Left ventricle myocardium superior (tissue), 1 donor: ENCODE data around the gene GPRIN2. TPM values are rescaled to one million over a fixed set of nuclear protein-coding genes. Genes with fewer than 3 reads are reported as not detected.
A peak's percentile ranks its signal among the peaks of the same experiment; 100 is the strongest.

Source experiments
- ATAC-seq: fragments of 200-7000 bp; cut with Tn5 transposase; one replicate; pipeline ENCODE4 v1.9.1; 2020; ENCODE audit warnings: mild to moderate bottlenecking, moderate library complexity
- DNase-seq: peaks from one replicate; pipeline ENCODE4 v3.0.0-alpha.2; 2020
- intact Hi-C: fragments of 100-400 bp; cut with micrococcal nuclease; formaldehyde crosslinking; loops from one replicate; pipeline ENCODE4 v1.11.0; 2022
- total RNA-seq: library from RNA; stranded (reverse); fragmentation: NEBNext Ultra II Directional; extraction: Animal tissue kit (Norgen Biotek cat#: 25700); gene quantifications from one replicate; pipeline ENCODE4 v1.2.1, GENCODE V29; 2021
- donor health status: DM: no; HTN: yes; CAD: no; lungs with severe emphysema.

Gene GPRIN2
- total RNA-seq, 1 donor from 2014 or later, result not detected

DNA sequence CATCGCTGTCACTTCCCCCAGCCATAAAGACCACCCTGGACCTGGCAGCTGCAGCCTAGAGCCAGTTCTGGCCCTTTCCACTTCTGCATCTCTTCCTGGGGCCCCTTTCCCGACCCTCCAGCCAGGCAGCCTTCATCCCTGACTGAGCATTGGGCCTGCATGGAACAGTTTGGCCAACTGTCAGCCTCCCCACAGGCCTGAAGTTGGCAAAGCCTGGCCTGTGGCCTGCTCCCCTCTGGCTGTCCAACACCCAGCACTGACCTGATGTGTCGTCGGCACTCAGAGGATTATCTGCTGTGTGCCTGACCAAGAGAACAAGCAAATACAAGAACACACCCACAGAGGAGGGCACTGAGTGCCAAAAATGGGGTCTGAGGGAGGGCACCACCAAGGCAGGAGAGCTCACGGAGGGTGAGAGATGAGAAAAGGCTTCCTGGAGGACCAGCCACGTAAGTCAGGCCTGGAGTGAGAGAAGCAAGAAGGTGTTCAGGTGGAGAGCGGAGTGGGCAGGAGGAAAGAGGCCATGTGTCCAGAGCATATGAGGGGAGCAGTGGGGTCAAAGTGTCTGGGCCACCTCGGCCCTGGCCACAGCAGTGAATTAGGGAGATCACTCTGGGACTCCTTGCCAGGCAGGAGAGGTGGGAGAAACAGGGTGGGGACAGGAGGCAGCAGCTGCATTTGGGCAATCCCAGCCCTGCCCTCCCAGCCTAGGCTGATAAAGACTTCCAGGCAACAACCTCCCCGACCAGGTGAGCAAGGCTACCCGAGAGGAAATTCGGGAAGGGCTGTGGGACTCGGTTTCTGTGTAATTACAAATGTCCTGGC lies 4.5 kb downstream of the GPRIN2 start:
- DNase-seq (peak; percentile 22), ATAC-seq (no peak)
- intact Hi-C loops, result no loop called here

DNA sequence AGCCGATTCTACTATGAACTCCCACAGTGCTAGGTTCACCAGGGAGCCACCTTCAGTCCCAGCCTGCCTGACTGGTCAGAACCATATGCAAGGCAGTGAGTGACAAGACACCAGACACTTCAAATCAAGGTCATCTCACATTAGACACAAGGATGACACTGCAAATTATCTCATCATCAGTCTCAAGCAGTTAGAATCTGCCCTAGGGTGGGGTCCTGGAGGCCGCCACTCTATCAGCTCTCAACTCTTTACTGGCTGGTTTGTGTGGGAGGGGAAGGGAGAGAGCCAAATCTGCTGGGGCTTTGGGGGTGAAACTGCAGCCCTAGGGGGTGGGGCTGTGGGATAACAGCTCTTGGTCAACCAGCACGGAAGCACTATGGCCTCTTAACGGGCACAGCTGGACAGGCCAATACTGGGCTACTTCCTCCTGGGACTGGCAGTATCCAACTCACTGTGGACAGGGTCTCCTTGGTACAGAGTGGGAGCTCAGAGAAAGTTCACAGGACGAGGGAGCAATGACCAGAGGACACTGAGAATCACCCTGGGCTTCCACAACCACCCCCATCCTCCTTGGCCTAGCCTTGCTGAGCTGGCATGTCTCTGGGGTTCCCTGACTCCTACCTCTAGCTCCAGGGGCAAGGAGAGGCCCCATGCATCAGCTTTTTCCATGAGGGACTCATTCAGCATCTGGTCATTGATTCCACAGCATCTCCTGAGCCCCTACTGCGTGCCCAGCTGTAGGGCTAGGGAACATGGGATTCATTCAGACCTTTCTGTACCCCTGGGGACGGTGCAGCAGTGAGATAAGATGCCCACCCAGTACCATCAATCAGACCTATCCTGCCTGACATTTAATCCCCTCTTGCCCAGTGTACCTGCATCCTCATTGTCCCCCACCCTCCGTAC lies 5.4 kb downstream of the GPRIN2 start:
- ATAC-seq (no peak), DNase-seq (no peak)
- intact Hi-C loops, result no loop called here

DNA sequence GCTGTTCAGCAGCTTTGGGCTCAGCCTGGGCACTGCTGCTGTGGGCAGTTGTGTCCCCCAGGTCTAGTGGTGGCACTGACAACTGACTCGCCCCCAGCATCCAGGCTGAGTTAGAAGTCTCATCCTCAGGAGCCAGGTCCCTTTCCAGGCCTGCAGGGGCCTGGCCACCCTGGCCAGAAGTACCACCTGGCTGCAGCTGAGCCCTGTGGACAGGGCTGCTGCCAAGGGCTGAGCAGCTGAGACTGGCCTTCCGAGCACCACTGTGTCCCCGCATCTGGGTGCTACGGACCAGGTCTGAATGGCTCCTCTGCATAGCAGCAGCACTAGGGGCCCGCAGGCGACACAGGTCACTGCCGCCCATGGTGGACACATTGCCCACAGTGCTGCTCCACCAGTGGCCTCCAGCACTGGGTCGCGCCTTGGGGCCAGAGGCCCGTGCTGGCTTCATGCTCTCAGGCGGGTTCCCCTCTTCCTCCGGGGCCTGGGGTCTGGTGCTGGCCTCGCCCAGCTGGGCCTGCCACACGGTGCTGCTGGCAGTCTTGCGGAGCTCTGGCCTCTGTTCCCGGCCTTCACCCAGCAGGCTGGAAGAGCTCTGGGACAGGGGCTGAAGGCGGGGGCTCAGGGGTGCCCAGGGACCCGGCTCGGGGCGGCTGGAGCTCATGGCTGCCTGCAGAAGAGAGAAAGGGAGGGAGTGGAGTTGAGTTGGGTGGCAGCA lies 6.2 kb downstream of the GPRIN2 start:
- intact Hi-C loops, result no loop called here
- no peak for ATAC-seq
- peak; percentile 31 for DNase-seq

DNA sequence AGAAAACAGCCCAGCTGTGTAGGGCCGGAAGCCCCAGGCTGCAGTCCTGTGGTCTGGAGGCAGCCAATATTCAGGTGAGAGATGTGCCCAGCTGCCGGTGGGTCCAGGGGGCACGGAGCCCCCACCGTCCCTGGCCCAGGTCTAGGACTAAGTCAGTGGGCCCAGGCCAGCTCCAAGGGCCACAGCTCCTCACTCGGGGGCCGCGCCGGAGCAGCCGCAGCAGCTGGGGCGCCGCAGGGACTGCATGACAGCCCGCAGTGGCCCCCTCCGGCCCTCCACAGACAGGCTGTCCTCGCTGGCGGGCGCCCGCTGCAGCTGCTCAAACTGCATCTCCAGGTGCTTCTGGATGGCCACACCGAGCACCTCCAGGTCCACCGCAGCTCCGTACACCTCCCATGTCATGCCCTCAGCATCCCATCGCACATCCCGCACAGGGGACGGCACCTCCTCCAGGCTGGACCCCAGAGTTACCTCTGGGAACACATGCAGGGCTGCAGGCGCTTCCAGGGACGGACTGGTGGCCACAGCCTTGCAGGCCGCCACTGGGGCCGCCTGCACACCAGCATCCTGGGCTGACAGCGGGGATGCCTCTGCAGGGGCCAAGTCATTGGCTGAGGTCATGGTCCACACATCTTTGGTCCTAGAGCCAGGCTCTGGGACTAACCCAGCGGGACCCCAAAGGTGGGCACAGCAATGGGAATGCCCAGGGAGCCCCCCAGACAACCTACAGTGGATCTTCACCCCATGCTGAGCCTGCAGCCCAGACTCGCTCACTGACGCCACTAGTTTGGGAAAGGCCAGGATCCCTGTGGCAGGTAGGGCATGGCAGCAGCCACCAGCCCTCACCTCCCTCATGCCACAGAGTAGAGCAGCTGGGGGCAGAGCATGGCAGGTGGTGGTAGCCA lies 7.0 kb downstream of the GPRIN2 start:
- intact Hi-C loops, result no loop called here
- peak; percentile 39 for DNase-seq
- no peak for ATAC-seq

DNA sequence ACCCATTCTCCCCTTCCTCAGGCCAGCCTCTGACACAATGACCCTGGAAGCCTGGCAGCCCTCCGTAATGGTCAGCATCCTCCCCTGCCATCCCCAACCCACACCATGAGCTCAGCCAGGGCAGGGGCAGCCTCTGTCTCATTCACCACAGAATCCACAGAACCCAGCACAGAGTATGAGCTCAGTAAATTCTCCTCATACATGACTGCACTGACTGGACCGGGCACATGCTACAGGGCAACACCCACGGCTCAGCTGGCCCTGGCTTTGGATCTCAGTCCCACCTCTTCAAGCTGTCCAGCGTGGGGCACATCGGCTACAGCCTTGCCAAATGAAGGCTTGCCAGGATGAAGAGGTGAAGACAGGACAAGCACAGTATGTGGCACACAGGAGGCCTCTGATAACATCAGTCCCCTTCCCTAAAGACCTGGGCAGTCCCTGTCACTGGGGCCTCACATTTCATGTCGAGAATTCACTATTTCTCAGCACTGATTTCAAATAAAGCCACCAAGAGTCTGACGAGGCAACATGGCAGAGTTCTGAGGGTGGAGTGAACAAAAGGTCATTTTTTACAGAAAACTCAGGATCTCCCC lies 7.9 kb downstream of the GPRIN2 start:
- intact Hi-C loops, result no loop called here
- ATAC-seq, result no peak
- DNase-seq, result peak; percentile 22

DNA sequence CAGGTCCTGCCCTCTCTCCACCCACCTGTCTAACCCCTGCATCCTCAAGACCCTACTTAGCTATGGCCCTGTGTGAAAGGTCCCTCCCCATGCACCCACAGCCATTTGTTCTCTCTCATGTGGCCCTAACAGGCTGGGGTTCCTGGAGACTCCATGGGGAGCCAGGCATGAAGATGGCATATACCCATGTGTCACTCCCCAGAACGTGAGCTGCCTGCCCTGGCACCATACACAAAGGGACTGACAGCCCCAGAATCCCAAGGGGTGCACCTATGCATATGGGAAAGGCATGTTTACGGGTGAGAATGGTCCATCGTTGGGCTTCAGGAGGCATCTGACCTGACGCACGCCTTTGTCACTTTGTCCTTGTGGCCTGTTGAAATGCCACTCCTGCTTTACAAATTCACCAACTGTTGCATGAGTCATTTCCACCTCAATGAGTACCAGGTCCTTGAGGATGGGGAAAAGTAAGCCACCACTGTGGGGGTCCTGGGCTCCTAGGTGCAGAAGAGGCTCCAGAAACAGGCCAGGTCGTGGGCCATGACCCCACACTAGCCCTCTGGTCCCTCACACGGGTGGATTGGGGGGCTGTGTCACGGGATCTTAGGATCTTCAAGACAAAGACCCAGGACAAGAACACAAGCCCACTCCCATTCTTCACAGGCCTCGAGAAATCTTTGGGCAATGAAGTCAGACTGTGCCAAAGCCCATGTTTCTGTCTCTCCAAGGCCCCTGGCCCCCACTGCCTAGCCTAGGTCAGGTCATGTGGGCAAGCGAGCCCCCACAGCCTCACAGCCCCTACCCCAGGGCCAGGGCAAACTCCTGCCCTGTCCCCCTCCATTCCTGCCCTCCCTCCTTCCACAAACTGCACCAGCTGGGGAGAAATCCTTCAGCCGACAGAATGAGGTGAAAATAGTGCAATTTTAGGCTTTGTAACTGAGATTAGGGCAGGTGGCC lies 8.6 kb downstream of the GPRIN2 start:
- peak; percentile 27 for DNase-seq
- no peak for ATAC-seq
- intact Hi-C loops, result no loop called here

DNA sequence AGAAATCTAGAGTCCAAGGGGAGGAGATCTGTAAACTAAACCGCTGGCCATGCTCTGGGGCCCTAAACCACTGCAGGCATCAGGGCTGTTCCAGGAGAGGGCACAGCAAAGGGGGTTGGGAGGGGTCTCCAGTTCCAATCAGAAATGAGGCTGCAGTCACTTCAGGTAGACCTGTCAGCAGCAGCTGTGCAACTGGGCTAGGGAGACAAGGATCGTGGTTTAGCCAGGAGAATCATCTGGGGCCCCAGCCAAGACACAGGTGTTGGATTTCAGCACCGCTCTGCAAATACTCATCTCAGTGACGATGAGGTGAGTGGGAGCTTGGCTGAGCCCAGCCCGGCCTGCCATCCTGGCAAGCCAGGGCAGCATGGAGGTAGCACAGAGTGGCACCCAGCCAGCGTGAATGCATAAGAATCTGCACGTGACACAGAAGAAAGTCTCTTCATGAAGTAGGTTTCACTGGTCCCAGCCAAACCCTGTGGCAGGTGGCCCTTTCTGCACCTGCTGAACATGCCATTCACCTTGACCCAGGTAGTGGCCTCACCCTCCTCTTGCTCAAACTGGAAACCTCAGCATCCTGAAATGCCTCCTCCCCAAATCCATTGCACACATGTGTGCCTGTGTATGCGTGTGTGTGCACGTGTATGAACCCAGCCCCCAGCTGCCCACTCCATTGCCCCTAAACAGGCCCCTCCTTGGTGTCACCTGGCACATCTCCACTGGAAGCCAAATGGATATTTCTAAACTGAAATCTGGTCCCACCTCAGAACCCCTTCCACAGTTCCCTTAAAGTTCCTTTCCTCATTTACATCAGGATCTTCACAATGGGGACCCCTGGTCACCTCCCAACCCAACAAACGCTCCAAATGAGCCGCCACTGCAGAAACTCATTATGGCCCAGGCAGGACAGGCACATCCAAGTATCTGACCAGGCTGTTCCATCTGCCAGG lies 9.6 kb downstream of the GPRIN2 start:
- intact Hi-C loops, result no loop called here
- no peak for ATAC-seq
- DNase-seq, result peak; percentile 39

DNA sequence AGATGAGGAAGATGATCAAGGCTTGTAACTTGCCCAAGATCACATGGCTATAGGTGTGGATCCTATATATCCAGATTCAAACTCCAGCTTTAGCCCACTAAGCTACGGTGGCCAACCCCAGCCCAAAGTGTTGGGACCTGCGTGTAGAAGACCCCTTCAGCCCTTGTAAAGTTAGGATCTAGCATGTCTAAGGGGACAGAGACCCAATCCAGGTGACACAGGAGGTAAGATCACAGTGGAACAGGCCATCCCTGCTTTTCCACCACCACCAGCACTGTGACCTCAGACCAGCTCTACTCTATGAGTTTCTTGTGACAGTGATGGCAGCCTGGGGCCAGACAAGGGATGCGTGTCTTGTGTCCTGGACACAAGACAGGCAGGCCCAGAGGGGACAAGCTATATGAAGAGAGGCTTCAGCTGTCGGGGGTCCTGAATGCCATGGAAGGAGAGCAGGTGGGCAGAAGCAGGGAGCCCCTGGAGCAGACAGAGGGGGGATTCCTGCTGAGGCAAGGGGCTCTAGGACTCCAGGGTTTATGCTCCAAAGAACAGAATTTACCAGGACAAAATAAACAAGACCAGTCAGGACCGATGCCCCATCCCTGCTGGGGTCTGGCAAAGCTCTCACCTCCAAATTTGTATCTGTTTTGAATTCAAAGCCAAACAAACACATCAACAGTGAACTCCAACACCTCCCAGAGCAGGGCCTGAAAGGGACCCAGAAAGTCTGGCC lies 10.4 kb downstream of the GPRIN2 start:
- ATAC-seq (no peak), DNase-seq (no peak)
- intact Hi-C loops, result no loop called here

DNA sequence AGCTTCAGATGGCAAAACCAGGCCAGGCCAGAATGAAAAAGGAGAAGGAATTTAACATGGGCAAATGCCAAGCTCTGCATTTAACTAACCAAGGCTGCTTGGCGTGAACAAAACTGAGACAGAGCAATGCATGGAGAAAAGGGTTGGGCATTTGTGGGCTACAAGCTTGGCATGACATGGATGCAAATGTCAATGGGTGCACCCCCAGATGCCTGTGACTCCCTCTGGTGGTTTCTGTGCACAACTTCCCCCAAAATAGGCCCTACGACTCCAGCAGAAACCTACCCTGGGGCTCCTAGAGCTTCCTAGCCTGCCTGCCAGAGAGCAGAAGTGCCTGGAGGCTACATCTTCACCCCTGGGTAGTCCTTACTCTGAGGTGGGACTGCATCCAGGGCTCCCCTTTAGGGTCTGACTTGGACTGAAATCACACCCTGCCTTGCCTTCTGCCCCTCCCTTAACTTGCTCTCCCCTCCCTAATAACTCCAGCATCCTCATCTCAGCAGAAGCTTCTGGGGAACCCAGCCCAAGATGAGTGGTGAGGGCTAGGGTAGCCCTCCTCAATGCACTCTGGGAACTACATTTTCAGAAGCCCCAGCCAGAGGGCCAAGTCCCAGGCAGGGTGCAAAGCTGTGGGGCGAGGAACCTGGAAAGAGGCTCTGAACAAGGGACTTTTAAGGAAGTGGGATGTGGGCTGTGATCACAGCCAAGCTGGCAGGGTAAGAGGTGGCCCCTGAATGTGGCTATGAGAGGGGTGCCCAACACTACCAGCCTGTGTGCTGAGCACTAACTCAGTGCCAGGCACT lies 11.3 kb downstream of the GPRIN2 start:
- ATAC-seq (no peak), DNase-seq (peak; percentile 19)
- intact Hi-C loops, result no loop called here

DNA sequence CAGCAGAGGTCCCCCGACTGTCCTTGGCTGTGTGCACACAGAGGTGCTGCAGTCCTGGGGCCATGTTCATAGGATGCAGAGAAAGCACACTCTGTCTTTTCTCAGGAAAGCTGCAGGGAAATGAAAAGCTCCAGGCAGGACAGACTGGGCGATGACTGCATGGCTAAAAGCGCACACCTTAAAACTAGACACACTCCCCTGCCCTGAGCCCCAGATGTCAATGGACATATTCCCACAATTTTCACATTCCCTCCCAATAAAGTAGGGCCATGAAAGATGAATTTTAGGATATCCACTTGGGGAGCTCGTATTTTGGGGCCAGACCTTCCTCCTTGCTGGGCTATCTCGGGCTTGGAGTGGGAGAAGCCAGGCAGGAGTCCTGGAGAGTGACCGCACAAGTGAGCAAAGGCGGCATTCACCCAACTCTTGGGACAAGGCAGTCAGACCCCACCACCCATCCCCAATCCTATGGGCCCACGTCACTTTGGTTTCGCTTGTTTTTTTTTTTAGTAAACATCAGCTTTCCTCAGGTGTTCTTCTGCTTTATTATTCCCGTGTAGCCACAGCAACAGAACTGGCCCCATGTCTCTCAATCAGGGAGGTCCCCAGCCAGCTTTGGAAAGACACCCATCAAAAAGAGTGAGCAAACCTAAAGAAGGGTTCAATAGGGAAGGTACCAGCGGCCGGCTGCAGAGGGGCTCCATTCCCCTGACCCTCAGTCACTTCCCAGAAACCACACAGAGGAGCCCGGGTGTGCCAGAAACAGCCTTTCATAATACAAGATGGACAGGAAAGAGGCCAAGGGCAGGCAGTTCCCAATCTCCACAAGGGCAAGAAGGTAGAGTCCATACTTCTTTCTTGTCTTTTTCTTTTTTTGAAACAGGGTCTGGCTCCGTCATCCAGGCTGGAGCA lies 12.7 kb downstream of the GPRIN2 start:
- ATAC-seq (no peak), DNase-seq (peak; percentile 25)
- intact Hi-C loops, result no loop called here

DNA sequence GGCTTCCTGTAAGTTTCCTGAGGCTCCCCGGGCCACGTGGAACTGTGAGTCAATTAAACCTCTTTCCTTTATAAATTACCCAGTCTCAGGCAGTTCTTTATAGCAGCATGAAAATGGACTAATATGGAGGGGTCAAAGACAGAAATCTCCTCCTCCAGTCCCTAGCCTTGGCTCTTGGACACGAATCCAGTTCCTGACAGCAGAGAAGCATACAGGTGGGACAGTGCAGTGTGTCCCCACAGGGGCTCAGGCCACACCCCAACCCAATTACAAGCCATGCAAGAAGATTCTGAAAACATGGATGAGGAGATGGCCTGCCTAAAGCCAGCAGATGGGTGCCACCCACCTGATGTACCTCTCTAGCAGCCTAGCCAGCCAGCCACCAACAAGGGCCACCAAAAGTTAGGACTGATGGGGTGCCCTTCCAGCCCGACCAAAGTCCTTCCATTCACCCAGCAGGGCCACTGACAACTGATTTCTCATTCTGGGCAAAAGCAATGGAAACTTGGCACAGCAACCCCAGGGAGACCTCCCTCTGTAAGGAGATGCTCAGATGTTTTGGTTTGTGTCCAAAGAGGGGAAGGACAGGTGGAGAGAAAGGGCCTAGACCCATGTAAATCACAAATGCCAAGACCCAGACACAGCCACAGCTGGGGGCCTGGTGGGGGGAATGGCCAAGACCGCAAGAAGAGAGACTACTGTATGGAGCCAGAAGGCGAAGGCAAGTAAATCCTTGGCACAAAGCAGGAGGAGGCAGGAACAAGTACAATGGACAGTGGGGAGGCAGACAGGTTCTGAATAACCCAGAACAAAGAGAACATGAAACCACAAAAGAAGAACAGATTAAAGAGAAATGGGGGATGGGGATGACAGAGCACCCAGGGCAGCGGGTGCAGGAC lies 13.6 kb downstream of the GPRIN2 start:
- DNase-seq, result peak; percentile 18
- intact Hi-C loops, result no loop called here
- no peak for ATAC-seq

DNA sequence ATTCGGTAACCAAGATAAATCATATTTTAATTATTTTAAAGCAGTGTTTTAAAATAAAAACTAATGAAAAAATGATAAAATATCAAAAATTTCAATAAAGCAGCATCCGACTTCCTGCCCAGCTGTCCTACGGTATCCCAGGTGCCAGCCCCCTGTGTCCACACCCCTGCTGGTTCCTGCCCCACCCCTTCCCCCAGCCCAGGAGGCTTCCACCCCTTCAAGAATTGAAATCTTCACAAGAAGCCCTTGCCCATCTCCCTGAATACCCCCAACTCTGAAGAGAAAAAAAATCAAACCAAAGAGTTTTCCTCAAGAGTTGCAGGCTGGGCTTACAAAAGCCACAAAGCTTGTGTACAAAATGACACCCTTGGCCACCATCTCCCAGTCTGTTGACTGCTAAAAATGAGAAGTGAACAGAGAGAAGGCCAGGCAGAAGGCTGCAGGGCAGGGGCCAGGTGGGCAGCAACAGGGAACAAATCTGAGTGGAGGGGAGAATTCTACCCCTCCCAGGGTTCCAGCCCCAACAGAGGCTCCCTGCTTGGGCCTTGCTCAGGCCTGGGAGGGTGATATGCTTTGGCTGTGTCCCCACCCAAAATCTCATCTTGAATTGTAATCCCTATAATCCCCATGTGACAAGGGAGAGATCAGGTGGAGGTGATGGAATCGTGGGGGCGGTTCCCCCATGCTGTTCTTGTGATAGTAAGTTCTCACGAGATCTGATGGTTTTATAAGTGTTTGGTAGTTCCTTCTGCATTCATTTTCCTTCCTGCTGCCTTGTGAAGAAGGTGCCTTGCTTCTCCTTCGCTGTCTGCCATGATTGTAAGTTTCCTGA lies 14.5 kb downstream of the GPRIN2 start:
- DNase-seq (no peak), ATAC-seq (no peak)
- intact Hi-C loops, result no loop called here
